Subcutaneous abdominal adipose tissue (tissue), 5 donors: ENCODE results near the gene PTPN7.

ENCODE experiments used
- H3K27ac ChIP-seq: one replicate; pipeline ENCODE4 v1.7.0; 2013; ENCODE audit warnings: low read depth, mild to moderate bottlenecking, inconsistent platforms, low read length, moderate library complexity
- H3K27me3 ChIP-seq, 5 donors: one replicate each; pipeline ENCODE4 v1.7.0; 2013; ENCODE audit warnings: low read length in 5 of 5, inconsistent platforms in 1 of 5; ENCODE audit not compliant: control insufficient read depth in 5 of 5, insufficient read depth in 4 of 5
- H3K36me3 ChIP-seq, 5 donors: one replicate each; pipeline ENCODE4 v1.7.0; 2013; ENCODE audit warnings: low read length in 5 of 5; ENCODE audit not compliant: control insufficient read depth in 5 of 5, insufficient read depth in 5 of 5
- H3K4me1 ChIP-seq, 5 donors: one replicate each; pipeline ENCODE4 v1.7.0; 2013; ENCODE audit warnings: low read length in 5 of 5, mild to moderate bottlenecking in 3 of 5, moderate library complexity in 1 of 5; ENCODE audit not compliant: control insufficient read depth in 5 of 5, insufficient read depth in 5 of 5
- H3K4me3 ChIP-seq, 5 donors: one replicate each; pipeline ENCODE4 v1.7.0; 2013; ENCODE audit warnings: low read length in 5 of 5, low read depth in 1 of 5
- H3K9ac ChIP-seq, 5 donors: one replicate each; pipeline ENCODE4 v1.7.0; 2013; ENCODE audit warnings: low read length in 5 of 5, mild to moderate bottlenecking in 4 of 5, moderate library complexity in 3 of 5
- H3K9me3 ChIP-seq, 5 donors: one replicate each; pipeline ENCODE4 v1.7.0; 2013; ENCODE audit warnings: low read length in 5 of 5; ENCODE audit not compliant: control insufficient read depth in 5 of 5
- donor health status: healthy.
- donor health status: healthy.
- donor health status: healthy.
- donor health status: healthy.
- donor health status: healthy.

The PTPN7 gene

GRCh38 chr1:202107801-202108731, 52.3 kb downstream of the PTPN7 start:
- Histone ChIP-seq H3K4me3 (no peak overlapping the region), H3K27ac (no peak overlapping the region), H3K4me1 (peaks cover 0 to 4% (median 3%) of the 10 kb centered on the region in 5 donors), H3K9ac (no peak overlapping the region), H3K36me3 (no peaks in the 10 kb centered on the region), H3K9me3 (no peaks in the 10 kb centered on the region), H3K27me3 (peaks cover 0 to 3% (median 0%) of the 10 kb centered on the region in 5 donors)

- H3K9ac ChIP-seq: no peak overlapping the region
- H3K4me3 ChIP-seq: no peak overlapping the region
- no peaks in the 10 kb centered on the region for H3K36me3 ChIP-seq
- H3K9me3 ChIP-seq: no peaks in the 10 kb centered on the region
- no peaks in the 10 kb centered on the region for H3K4me1 ChIP-seq
- peaks cover 0 to 3% (median 0%) of the 10 kb centered on the region in 5 donors for H3K27me3 ChIP-seq
- H3K27ac ChIP-seq: no peak overlapping the region
Measured at GRCh38 chr1:202107321-202107761, 53.1 kb downstream of the PTPN7 start.

- H3K9ac ChIP-seq: no peak overlapping the region
- H3K4me1 ChIP-seq: no peaks in the 10 kb centered on the region
- H3K27ac ChIP-seq: no peak overlapping the region
Measured at GRCh38 chr1:202106340-202107254, 53.8 kb downstream of the PTPN7 start.

GRCh38 chr1:202105571-202106339, 54.6 kb downstream of the PTPN7 start:
- Histone ChIP-seq H3K27ac (no peak overlapping the region), H3K4me1 (no peaks in the 10 kb centered on the region)

More at GRCh38 chr1:202106340-202107254, 53.8 kb downstream of the PTPN7 start:
- Histone ChIP-seq H3K27me3 (peaks cover 0 to 3% (median 0%) of the 10 kb centered on the region in 5 donors), H3K9me3 (no peaks in the 10 kb centered on the region), H3K4me3 (no peak overlapping the region), H3K36me3 (no peaks in the 10 kb centered on the region)

GRCh38 chr1:202104073-202104472, 56.3 kb downstream of the PTPN7 start:
- Histone ChIP-seq H3K36me3 (no peaks in the 10 kb centered on the region), H3K4me1 (no peaks in the 10 kb centered on the region), H3K27me3 (peaks cover 0 to 3% (median 0%) of the 10 kb centered on the region in 5 donors), H3K4me3 (no peak overlapping the region), H3K27ac (no peak overlapping the region), H3K9ac (no peak overlapping the region), H3K9me3 (no peaks in the 10 kb centered on the region)

More at GRCh38 chr1:202105571-202106339, 54.6 kb downstream of the PTPN7 start:
- Histone ChIP-seq H3K4me3 (no peak overlapping the region), H3K36me3 (no peaks in the 10 kb centered on the region), H3K27me3 (peaks cover 0 to 3% (median 0%) of the 10 kb centered on the region in 5 donors), H3K9me3 (no peaks in the 10 kb centered on the region), H3K9ac (no peak overlapping the region)

- no peak overlapping the region for H3K27ac ChIP-seq
- no peaks in the 10 kb centered on the region for H3K9me3 ChIP-seq
- H3K27me3 ChIP-seq: peaks cover 0 to 3% (median 0%) of the 10 kb centered on the region in 5 donors
- no peak overlapping the region for H3K9ac ChIP-seq
- no peak overlapping the region for H3K4me3 ChIP-seq
- H3K36me3 ChIP-seq: no peaks in the 10 kb centered on the region
- no peaks in the 10 kb centered on the region for H3K4me1 ChIP-seq
Measured at GRCh38 chr1:202101184-202101583, 59.2 kb downstream of the PTPN7 start.
